Astrocyte of the cerebellum (primary cell): ENCODE results near the gene RNU6-1.

ENCODE experiments used
- DNase-seq: peaks from one replicate; pipeline ENCODE4 v3.0.0-alpha.2; 2011; ENCODE audit warnings: low read depth
- H3K4me3 ChIP-seq: 2 replicates; pipeline ENCODE4 v1.5.1; 2011; ENCODE audit warnings: mild to moderate bottlenecking, low read depth, low read length, moderate library complexity
- in situ Hi-C: cut with HindIII; loops from 2 replicates; pipeline ENCODE4 v1.10.0; 2017; ENCODE audit warnings: low sequenced_read_pairs
- TF ChIP-seq, protein P1 (sequence below): IDR thresholded peaks from 2 replicates; pipeline ENCODE4 v1.5.1; 2012; ENCODE audit warnings: low read length, low read depth, moderate library complexity, mild to moderate bottlenecking; ENCODE audit errors: missing control alignments

Gene RNU6-1

GRCh38 chr15:67836477-67836876 is 3.4 kb downstream of the RNU6-1 start:
- in situ Hi-C loops = no loop called here
- TF ChIP-seq, protein P1, sequence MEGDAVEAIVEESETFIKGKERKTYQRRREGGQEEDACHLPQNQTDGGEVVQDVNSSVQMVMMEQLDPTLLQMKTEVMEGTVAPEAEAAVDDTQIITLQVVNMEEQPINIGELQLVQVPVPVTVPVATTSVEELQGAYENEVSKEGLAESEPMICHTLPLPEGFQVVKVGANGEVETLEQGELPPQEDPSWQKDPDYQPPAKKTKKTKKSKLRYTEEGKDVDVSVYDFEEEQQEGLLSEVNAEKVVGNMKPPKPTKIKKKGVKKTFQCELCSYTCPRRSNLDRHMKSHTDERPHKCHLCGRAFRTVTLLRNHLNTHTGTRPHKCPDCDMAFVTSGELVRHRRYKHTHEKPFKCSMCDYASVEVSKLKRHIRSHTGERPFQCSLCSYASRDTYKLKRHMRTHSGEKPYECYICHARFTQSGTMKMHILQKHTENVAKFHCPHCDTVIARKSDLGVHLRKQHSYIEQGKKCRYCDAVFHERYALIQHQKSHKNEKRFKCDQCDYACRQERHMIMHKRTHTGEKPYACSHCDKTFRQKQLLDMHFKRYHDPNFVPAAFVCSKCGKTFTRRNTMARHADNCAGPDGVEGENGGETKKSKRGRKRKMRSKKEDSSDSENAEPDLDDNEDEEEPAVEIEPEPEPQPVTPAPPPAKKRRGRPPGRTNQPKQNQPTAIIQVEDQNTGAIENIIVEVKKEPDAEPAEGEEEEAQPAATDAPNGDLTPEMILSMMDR = peak; percentile 71
- no peak for DNase-seq
- H3K4me3 ChIP-seq = peak overlapping the region; percentile 16

GRCh38 chr15:67836134-67836455 is 3.8 kb downstream of the RNU6-1 start:
- in situ Hi-C loops = no loop called here
- H3K4me3 ChIP-seq = peak overlapping the region; percentile 16
- no peak for DNase-seq
- TF ChIP-seq, protein P1 = no peak

DNA sequence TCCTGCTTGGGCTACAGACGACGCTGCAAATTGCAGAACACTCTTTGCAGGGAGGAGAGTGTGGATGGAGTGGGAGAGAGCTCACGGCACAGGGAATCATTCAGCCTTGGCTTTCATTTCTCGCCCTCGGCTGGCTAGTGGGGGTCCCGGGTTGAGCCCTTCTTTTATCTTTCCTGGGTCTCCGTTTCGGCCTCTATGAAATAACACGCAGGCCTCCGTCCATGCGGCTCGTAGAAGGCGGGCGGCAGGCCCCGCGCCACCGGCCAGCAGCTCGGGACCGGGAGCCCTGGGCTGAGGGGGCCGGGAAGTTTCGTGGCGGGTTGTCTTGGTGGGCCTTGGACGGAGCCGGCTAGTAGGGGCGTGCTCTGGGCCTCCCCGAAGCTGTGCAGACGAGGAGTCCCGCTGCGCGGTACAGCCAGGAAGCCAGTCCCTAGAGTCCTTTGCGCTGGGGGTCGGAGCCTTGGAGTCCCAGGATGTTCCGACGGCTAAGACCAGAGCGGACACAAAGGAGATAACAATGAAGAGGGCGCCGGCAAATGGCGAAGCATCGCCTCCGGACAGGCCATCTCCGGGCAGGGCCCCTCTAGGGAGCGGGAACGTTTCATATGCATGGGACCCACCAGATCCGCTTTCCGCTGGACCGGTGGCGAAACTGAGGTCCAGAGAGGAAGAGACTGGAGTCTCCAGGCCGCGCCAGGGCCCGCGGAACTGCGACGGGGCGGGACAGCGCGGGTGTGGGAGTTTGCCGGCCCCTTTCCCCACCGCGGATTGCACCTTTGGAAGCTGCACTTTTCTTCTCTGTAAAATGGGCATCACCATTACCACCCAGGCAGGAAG is 4.3 kb downstream of the RNU6-1 start:
- peak overlapping the region; percentile 16 for H3K4me3 ChIP-seq
- DNase-seq = no peak
- TF ChIP-seq, protein P1 = no peak
- in situ Hi-C loops = no loop called here

GRCh38 chr15:67834581-67835296 is 5.1 kb downstream of the RNU6-1 start:
- DNase-seq = no peak
- H3K4me3 ChIP-seq = peak overlapping the region; percentile 4
- TF ChIP-seq, protein P1 = no peak
- in situ Hi-C loops = no loop called here

DNA sequence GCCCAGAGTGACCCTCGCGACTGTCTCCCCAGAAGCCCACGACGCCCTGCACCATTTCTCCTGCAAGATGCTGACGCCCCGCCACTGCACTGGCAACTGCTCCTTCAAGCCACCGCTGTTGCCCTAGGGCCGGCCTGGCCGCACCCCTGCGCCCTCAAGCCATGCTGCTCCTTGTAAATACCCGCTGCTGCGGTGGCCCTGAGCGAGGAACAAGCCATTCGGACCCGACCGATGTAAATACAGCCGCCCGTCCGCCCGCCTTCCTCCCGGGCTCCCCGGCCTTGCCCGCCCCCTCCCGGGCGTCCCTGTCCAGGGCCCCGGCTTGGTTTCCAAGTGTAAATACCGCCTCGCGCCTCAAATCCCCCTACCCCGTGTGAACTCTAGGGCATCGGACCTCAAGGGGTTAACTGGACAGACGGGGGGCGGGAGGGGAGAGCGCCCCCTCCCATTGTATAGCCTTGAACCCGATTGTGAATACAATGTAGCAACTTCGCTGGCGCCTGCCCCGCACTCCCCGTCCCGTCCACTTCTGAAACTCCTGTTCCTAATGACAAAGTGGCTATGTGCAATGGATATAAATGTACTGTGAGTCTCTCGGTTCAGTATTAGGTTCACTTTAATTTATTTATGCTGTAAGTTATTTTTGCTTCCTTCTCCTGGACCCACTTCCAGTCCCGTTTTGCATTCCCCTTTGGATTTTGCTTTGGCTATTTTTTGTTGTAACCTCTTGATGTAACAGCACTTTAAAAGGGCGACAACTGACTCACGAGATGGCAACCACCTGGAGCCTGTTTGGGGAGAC is 5.9 kb downstream of the RNU6-1 start:
- TF ChIP-seq, protein P1 = peak; percentile 57
- in situ Hi-C loops = no loop called here
- peak overlapping the region; percentile 6 for H3K4me3 ChIP-seq
- no peak for DNase-seq
